GM19193 (cell line): ENCODE data around the gene NPC1L1.

ENCODE experiments used
- POLR2A ChIP-seq: IDR thresholded peaks from 4 replicates; pipeline ENCODE4 v1.6.1; 2011; ENCODE audit not compliant: insufficient read depth, insufficient read length; ENCODE audit errors: extremely low read depth

NPC1L1 gene

DNA sequence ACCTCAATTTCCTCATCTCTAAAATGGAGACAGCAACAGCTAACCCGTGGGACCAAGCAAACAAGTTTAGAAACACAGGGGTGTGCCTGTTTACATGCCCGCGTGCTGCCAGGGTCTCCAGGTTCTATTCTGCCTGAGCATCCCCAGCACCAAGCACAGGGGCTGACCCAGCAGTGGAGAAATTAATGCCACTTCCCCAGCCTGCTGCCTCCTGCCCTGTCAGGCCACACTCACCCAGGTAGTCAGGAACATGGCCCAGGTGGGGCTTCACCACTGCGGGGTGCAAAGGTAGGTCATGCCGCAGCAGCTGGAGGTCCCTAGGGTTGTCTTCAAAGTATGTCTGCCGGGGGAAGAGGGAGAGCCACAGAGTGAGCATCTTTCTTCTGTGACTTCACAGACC, 26.8 kb upstream of the NPC1L1 start:
- TF ChIP-seq POLR2A, result no peak

GRCh38 chr7:44566680-44567079, 25.6 kb upstream of the NPC1L1 start:
- no peak for TF ChIP-seq POLR2A

GRCh38 chr7:44565795-44566559, 24.8 kb upstream of the NPC1L1 start:
- TF ChIP-seq POLR2A, result no peak

DNA sequence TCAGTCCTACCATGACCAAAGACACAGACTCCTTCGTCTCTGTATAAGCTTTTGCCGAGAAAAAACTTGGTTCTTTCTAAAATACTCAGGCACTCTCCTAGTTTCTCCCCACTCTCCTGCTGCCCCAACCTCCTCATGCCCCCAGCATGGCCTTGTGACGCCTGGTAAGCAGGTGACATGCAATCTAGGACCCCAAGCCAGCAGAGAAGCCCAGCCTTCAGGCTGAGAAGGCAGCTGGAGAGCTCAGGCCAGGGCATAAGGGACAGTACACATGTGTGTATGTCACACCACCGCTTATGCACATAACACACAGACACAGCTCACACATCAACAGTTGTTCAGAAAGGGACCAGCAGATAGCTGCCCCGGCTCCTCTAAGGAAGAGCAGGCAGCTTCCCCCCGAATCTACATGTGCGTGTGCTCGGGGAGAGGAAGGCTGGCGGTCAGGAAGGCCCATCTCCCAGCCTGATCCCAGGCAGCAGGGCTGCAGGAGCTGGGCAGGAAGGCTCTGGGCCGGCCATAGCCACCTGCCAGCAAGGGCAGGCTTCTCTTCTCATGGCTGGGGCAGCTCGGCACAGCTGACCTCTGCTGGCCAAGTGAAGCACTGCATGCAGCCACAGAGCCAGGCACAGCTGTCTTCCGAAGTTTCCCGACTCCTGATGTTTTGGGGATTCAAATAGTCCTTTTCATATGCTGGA, 24.1 kb upstream of the NPC1L1 start:
- peak; percentile 13 for TF ChIP-seq POLR2A

DNA sequence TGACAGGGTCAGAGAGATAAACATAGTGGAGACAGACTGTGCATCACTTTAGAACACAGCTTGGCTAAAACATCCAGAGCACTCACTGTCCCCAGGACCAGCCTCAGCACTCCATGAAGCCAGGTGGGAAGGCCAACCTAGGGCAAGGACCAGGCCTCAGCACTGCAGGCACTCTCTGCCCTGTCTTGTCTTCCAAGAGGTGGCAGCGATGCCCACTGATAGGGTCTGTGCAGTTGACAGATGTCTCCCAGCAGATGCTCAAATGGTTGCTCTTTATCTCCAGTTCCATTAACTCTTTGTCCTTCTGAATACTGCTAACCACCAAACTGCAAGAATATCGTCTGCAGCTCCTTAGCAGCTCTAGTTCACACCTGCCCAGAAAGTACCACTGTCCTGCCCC, 23.5 kb upstream of the NPC1L1 start:
- no peak for TF ChIP-seq POLR2A

GRCh38 chr7:44563171-44563679, 22.1 kb upstream of the NPC1L1 start:
- no peak for TF ChIP-seq POLR2A

DNA sequence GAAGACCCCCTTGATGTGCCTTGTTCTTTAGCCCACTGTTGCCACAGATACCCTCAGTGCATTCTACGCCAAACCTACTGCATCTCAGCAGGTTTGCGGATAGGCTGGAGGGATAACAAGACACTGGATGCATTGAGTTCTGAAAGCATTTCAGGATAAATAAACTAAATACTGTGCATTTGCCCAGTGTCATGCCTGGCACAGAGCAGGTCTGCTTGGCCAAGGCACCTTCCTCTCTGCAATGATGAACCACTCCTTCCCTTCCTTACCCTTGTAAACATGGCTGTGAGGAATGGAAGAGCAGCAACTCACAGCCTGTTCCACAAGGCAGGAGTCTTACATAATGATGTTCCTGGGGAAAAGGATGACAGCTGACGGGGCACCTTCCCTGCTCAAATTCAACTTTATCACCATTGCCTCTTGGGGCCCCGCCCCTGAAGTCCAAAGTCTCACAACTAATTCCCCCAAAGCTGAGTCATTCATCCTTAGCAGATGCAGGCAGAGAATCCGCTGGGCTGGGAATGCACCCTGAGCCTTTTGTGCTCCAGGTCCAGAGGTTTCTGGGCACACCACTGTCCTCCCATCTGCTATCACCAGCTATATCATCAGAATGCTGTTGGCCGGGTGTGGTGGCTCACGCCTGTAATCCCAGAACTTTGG, 21.0 kb upstream of the NPC1L1 start:
- no peak for TF ChIP-seq POLR2A

GRCh38 chr7:44561481-44561880, 20.4 kb upstream of the NPC1L1 start:
- TF ChIP-seq POLR2A, result no peak

DNA sequence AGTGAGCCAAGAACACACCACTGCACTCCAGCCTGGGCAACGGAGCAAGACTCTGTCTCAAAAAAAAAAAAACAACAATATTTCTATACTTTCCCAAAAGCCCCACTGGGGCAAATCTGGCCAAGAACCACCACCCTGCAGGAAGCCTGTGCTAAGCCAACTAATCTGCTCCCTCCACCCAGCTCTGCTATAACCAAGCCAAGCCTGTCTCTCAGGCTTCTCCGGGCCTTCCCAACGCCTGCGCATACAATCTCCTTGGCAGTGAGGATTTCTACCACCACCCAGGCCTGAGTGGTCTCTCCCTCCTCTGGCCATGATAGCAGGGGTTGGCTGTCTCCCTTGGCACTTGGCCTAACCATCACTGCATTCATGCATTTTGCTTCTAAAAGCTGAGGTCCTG, 18.4 kb upstream of the NPC1L1 start:
- TF ChIP-seq POLR2A, result no peak

GRCh38 chr7:44557485-44557884, 16.4 kb upstream of the NPC1L1 start:
- no peak for TF ChIP-seq POLR2A

GRCh38 chr7:44555350-44555749, 14.2 kb upstream of the NPC1L1 start:
- TF ChIP-seq POLR2A, result no peak

DNA sequence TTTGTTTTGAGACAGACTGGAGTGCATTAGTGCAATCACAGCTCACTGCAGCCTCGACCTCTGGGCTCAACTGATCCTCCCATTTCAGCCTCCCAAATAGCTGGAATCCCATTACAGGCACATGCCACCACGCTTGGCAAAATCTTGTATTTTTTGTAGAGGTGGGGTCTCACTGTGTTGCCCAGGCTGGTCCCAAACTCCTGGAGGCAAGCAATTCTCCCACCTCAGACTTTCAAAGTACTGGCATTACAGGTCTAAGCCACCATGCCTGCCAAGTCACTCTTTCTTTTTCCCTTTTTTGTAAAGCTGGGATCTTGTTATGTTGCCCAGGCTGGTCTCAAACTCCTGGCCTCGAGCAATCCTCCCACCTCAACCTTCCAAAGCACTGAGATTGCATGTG, 8.3 kb upstream of the NPC1L1 start:
- TF ChIP-seq POLR2A, result no peak

GRCh38 chr7:44548893-44549292, 7.8 kb upstream of the NPC1L1 start:
- TF ChIP-seq POLR2A, result no peak

- no peak for TF ChIP-seq POLR2A
Observed at GRCh38 chr7:44547536-44548231, 6.6 kb upstream of the NPC1L1 start.
